ENCODE data around the gene VPS37D.

The VPS37D gene

GRCh38 chr7:73704640-73705550 is 37.3 kb downstream of the VPS37D start:
- no peaks in the 10 kb centered on the region for H3K9me3 ChIP-seq (ENCODE audit: severe bottlenecking)
- DNase-seq (ENCODE audit: low spot score): no peak
- peaks cover 29% of the 10 kb centered on the region for H3K4me1 ChIP-seq (ENCODE audit: insufficient read depth, poor library complexity, severe bottlenecking)
- no peak for TF ChIP-seq CTCF (IDR thresholded peaks at IDR 0.05; ENCODE audit: poor library complexity, severe bottlenecking)
- H3K27ac ChIP-seq (ENCODE audit: poor library complexity, severe bottlenecking): peak overlapping the region; percentile 72
- no peaks in the 10 kb centered on the region for H3K27me3 ChIP-seq (ENCODE audit: insufficient read depth, poor library complexity, severe bottlenecking)
- peaks cover 36% of the 10 kb centered on the region for H3K36me3 ChIP-seq (ENCODE audit: low read depth)
- peak; percentile 62 for ATAC-seq (ENCODE audit: low read depth)
- H3K4me3 ChIP-seq (ENCODE audit: severe bottlenecking): no peak overlapping the region

DNA sequence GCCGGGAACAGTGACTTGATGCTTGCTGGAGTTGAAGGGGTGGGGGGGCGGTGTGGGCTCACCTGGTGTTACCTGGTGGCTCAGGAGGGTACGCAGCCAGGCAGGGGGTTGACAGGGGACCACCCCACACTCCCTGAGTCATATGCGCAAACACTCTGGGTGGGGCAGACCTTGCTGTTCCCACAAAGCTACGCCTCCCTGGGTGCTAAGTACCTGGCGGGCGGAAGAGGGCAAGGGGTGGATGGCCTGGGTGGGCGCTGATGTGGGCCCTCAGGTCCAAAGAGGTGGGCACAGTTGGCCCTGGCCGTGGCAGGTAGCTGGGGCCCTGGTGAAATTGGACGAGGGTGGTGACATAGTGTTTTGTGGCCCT is 37.9 kb downstream of the VPS37D start:
- H3K4me1 ChIP-seq (ENCODE audit: insufficient read depth, poor library complexity, severe bottlenecking): peaks cover 29% of the 10 kb centered on the region
- no peaks in the 10 kb centered on the region for H3K9me3 ChIP-seq (ENCODE audit: severe bottlenecking)
- ATAC-seq (ENCODE audit: low read depth) (no peak), DNase-seq (ENCODE audit: low spot score) (no peak)
- no peak for TF ChIP-seq CTCF (IDR thresholded peaks at IDR 0.05; ENCODE audit: poor library complexity, severe bottlenecking)
- H3K27me3 ChIP-seq (ENCODE audit: insufficient read depth, poor library complexity, severe bottlenecking): no peaks in the 10 kb centered on the region
- H3K36me3 ChIP-seq (ENCODE audit: low read depth): peaks cover 32% of the 10 kb centered on the region
- peak overlapping the region; percentile 72 for H3K27ac ChIP-seq (ENCODE audit: poor library complexity, severe bottlenecking)
- no peak overlapping the region for H3K4me3 ChIP-seq (ENCODE audit: severe bottlenecking)

DNA sequence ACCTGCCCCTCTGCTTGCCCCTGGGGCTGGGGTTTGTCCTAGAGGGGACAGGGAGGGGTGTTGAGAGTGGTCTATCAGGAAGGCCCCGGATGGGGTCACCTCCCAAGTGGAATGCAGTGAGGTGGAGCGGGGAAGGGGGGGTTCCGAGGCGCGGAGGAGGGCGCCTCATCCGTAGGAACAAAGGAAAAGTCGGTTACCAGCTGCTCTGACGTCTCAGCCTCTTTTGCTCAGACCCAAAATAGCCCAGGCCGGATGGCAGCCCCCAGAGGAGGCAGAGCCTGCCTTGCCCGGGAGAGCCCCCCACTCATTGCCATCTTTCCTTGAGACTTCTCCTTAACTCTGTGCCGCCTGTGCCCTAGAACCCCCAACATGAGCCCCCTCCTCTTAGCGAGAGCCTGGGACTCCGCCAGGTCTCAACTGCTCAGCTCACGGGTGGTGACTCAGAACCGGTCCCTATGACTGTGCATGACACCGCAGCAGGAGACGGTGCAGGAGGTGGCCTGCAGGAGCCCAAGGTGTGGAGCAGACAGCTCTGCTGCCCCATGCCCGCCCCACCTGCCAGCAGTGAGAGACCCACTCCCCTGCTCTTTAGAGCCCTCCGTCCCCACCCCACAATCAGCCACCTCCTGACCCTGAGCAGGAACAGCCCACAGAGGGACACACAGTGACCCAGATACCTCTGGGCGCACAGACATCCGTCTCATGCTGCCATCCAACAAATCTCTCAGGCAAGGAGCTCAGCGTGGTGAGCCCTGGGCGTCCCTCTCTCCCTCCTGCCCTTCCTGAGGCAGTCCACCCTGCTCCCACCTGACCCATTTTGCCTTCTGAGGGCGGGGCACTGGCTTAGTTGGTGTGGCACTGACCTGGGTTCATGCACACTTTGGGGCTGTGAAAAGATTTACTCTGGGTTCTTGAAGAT is 38.8 kb downstream of the VPS37D start:
- DNase-seq (ENCODE audit: low spot score) (no peak), ATAC-seq (ENCODE audit: low read depth) (peak; percentile 65)
- Histone ChIP-seq H3K4me3 (ENCODE audit: severe bottlenecking) (no peak overlapping the region), H3K4me1 (ENCODE audit: insufficient read depth, poor library complexity, severe bottlenecking) (peaks cover 29% of the 10 kb centered on the region), H3K36me3 (ENCODE audit: low read depth) (peaks cover 29% of the 10 kb centered on the region), H3K9me3 (ENCODE audit: severe bottlenecking) (no peaks in the 10 kb centered on the region), H3K27ac (ENCODE audit: poor library complexity, severe bottlenecking) (peak overlapping the region; percentile 72), H3K27me3 (ENCODE audit: insufficient read depth, poor library complexity, severe bottlenecking) (no peaks in the 10 kb centered on the region)
- TF ChIP-seq CTCF (IDR thresholded peaks at IDR 0.05; ENCODE audit: poor library complexity, severe bottlenecking): no peak

DNA sequence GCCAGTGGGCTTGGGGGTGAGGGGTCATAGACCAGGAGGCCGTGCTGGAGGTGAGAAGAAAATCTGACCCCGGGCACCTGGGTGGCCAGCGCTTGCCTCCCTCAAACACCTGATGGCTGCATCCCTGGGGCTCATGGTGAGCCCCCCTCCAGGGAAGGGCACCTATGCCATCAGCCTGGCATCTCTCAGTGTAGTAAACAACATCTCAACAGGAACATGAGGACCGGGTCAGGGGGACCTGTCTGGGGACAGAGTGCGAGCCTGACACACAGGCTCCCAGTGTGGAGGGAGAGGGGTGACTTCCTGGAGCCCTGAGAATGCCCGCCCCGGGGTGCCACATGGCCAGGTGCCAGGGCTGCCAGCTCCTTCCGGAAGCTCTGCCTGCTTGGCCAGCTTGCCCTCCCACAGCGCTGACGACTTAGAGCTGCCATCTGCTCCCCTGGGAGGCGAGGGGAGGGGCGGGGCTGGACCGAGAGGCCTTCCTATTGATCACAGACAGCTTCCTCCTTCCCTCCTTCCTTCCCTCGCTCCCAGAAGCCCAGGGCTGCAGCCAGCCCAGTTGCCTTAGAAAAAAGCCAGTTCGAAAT is 39.5 kb downstream of the VPS37D start:
- Histone ChIP-seq H3K27ac (ENCODE audit: poor library complexity, severe bottlenecking) (peak overlapping the region; percentile 72), H3K27me3 (ENCODE audit: insufficient read depth, poor library complexity, severe bottlenecking) (no peaks in the 10 kb centered on the region), H3K9me3 (ENCODE audit: severe bottlenecking) (no peaks in the 10 kb centered on the region), H3K4me1 (ENCODE audit: insufficient read depth, poor library complexity, severe bottlenecking) (peaks cover 29% of the 10 kb centered on the region), H3K36me3 (ENCODE audit: low read depth) (peaks cover 21% of the 10 kb centered on the region), H3K4me3 (ENCODE audit: severe bottlenecking) (no peak overlapping the region)
- TF ChIP-seq CTCF (IDR thresholded peaks at IDR 0.05; ENCODE audit: poor library complexity, severe bottlenecking): no peak
- ATAC-seq (ENCODE audit: low read depth) (peak; percentile 53), DNase-seq (ENCODE audit: low spot score) (peak; percentile 88)
